ENCODE results near the gene IFNA7. TPM values are rescaled to one million over a fixed set of nuclear protein-coding genes. Genes with fewer than 3 reads are reported as not detected.
A peak's percentile ranks its signal among the peaks of the same experiment; 100 is the strongest.
"Not testable (repeated sequence)": the region's sequence is repeated elsewhere in the genome, so short reads cannot be mapped to it uniquely, and the experiment has no call there.

IFNA7 gene
- total and polyA plus RNA-seq, 7 experiments from 2014 or later: not detected

DNA sequence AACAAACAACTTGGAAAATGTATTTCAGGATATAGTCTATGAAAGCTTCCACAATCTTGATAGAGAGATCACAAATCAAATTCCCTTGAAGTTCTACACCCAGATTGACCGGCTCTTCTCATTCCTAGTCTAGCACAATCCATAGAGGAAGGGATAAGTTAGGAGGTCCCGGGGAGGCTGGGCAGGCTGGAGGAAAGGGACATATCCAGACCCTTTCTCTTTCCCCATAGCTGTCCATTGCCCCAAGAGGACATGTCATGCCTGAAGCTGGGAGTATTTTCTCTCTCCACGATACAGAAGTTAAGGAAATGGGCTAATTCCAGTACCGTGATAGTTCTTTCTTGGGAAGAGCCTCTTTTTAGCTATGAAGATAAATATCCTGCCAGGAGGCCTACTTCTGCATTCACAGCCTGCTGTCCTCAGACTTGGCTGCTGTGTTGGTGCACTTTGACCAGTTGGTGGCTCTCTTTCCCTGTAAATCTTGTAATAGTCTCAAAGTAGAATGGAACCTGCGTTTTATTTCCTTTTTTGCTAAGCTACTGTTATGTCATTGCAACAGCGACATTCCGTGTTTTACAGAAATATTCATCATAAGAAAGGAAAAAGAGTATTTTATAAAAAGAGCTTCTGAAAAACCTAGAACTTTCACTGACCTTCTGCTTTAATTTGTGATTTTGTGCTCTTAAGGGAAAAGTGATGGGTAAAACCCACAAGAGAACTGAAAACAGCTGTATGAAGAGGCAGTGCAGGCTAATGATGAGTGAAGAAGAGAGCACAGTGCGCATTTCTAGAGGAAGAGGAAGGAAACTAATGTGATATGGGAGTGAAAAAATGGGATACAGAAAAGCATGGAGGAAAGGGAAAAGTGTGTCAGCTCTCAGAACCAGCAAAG, 33.7 kb upstream of the IFNA7 start:
- POLR2A ChIA-PET: interaction anchor here (0.6 kb wide), 1 partner anchor 174 kb away, joined by 5 read pairs; no protein-coding TSS in a partner anchor

DNA sequence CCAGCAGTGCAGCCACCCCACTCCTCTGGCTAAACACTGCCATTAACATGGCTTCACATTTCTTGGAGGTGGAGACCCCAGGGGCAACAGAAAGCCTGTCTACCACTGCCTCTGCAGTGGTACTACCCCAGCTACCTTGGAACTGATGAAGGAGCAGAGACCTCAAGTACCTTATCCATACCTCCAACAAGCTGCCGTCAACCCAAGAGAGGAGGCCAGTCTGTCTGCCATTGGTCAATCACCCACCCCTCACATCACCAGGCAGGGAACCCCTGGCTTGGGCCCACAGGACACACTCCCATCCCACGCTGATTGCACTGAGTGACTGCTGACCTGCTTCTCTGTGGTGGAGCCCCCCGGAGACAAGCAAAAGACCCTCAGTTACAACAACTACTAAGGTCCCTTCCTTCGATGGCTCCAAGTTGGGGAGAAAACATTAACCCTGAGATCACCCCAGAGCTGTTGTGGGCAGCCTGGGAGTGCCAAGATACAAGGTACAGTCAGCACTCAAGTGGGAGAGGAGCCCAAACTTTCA, 32.2 kb upstream of the IFNA7 start:
- Histone ChIP-seq H3K4me1 (ENCODE audit: control insufficient read depth in 2 of 2, insufficient read depth in 2 of 2, low read length in 2 of 2) (peaks cover 0 to 5% of the 10 kb centered on the region in 2 donors), H3K36me3 (ENCODE audit: control insufficient read depth in 2 of 3, insufficient read depth in 3 of 3, low read length in 3 of 3) (no peaks in the 10 kb centered on the region), H3K27ac (ENCODE audit: low read depth, low read length) (no peak overlapping the region), H3K4me3 (ENCODE audit: low read length) (no peak overlapping the region), H3K9me3 (ENCODE audit: control insufficient read depth in 2 of 3, low read length in 3 of 3) (no peaks in the 10 kb centered on the region), H3K27me3 (ENCODE audit: control insufficient read depth in 2 of 2, insufficient read depth in 2 of 2, low read length in 2 of 2) (peaks cover 0 to 2% of the 10 kb centered on the region in 2 donors)
- Mint-ChIP-seq H3K27ac (no peak overlapping the region), H3K27me3 (peaks cover 0 to 25% (median 4%) of the 10 kb centered on the region in 5 donors), H3K4me1 (peaks cover 4 to 19% (median 12%) of the 10 kb centered on the region in 7 donors), H3K9me3 (no peaks in the 10 kb centered on the region), H3K4me3 (no peak overlapping the region), H3K36me3 (no peaks in the 10 kb centered on the region)
- CTCF ChIA-PET: no interaction called here
- intact Hi-C loops (cut with micrococcal nuclease): loop anchor here in 1 of 2 donors (10.0 kb wide), 1 partner anchor 801 kb away; no protein-coding TSS in a partner anchor
- POLR2A ChIA-PET: no interaction called here
- DNase-seq (no peak), ATAC-seq (no peak)

More for the DNA sequence above, 33.7 kb upstream of the IFNA7 start:
- CTCF ChIA-PET: interaction anchor here (0.8 to 1.9 kb wide), 8 partner anchors 16 to 553 kb away, joined by 3 to 10 read pairs (median 4); no protein-coding TSS in a partner anchor
- not testable (repeated sequence) for H3K9me3 Mint-ChIP-seq; H3K4me3 ChIP-seq (ENCODE audit: low read length); H3K36me3 ChIP-seq (ENCODE audit: control insufficient read depth in 2 of 3, insufficient read depth in 3 of 3, low read length in 3 of 3); H3K4me1 ChIP-seq (ENCODE audit: control insufficient read depth in 2 of 2, insufficient read depth in 2 of 2, low read length in 2 of 2); H3K27ac ChIP-seq (ENCODE audit: low read depth, low read length); H3K27me3 ChIP-seq (ENCODE audit: control insufficient read depth in 2 of 2, insufficient read depth in 2 of 2, low read length in 2 of 2); H3K9me3 ChIP-seq (ENCODE audit: control insufficient read depth in 2 of 3, low read length in 3 of 3); H3K36me3 Mint-ChIP-seq
- ATAC-seq (peak; percentile 85), DNase-seq (peak in 7 of 9 donors; percentile 11 to 50 (median 34))
- H3K4me1 Mint-ChIP-seq: peaks cover 4 to 19% (median 12%) of the 10 kb centered on the region in 7 donors
- peaks cover 0 to 31% (median 5%) of the 10 kb centered on the region in 5 donors for H3K27me3 Mint-ChIP-seq
- intact Hi-C loops (cut with micrococcal nuclease): loop anchor here (1.0 to 10.0 kb wide), 7 partner anchors 92 to 1217 kb away; no protein-coding TSS in a partner anchor
- peak overlapping the region in 9 of 10 donors; percentile 19 to 78 (median 60) for H3K4me3 Mint-ChIP-seq
- H3K27ac Mint-ChIP-seq: peak overlapping the region in 3 of 9 donors; percentile 7 to 81 (median 79)

DNA sequence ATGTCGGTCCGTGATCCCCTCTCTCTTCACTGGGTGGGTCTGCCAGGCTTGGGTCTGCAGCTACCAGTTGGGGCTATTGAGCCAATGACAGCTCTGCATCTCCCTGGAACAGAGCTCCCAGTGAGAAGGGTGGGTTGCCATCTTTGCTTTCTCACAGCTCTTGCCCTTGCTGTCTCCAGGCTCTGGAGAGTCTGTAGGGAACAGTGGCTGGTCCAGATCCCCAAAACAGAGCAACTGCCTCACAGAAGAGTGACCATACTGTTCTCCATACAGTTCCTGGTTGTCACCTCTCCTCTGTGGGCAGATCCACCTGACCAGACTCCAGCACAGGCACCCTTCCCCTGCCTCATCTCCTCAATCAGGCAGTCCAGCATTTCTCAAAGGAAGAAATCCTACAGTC, 31.3 kb upstream of the IFNA7 start:
- no peak overlapping the region for H3K4me3 Mint-ChIP-seq
- H3K36me3 ChIP-seq (ENCODE audit: control insufficient read depth in 2 of 3, insufficient read depth in 3 of 3, low read length in 3 of 3): no peaks in the 10 kb centered on the region
- ATAC-seq (no peak), DNase-seq (no peak)
- CTCF ChIA-PET: no interaction called here
- no peak overlapping the region for H3K27ac Mint-ChIP-seq
- intact Hi-C loops (cut with micrococcal nuclease): loop anchor here in 1 of 2 donors (10.0 kb wide), 1 partner anchor 802 kb away; no protein-coding TSS in a partner anchor
- peaks cover 4 to 19% (median 12%) of the 10 kb centered on the region in 7 donors for H3K4me1 Mint-ChIP-seq
- H3K27me3 Mint-ChIP-seq: peaks cover 0 to 21% (median 1%) of the 10 kb centered on the region in 5 donors
- POLR2A ChIA-PET: no interaction called here
- no peaks in the 10 kb centered on the region for H3K9me3 ChIP-seq (ENCODE audit: control insufficient read depth in 2 of 3, low read length in 3 of 3)
- H3K27ac ChIP-seq (ENCODE audit: low read depth, low read length): no peak overlapping the region
- peaks cover 0 to 5% of the 10 kb centered on the region in 2 donors for H3K4me1 ChIP-seq (ENCODE audit: control insufficient read depth in 2 of 2, insufficient read depth in 2 of 2, low read length in 2 of 2)
- H3K9me3 Mint-ChIP-seq: no peaks in the 10 kb centered on the region
- H3K27me3 ChIP-seq (ENCODE audit: control insufficient read depth in 2 of 2, insufficient read depth in 2 of 2, low read length in 2 of 2): no peaks in the 10 kb centered on the region
- no peak overlapping the region for H3K4me3 ChIP-seq (ENCODE audit: low read length)
- H3K36me3 Mint-ChIP-seq: no peaks in the 10 kb centered on the region

DNA sequence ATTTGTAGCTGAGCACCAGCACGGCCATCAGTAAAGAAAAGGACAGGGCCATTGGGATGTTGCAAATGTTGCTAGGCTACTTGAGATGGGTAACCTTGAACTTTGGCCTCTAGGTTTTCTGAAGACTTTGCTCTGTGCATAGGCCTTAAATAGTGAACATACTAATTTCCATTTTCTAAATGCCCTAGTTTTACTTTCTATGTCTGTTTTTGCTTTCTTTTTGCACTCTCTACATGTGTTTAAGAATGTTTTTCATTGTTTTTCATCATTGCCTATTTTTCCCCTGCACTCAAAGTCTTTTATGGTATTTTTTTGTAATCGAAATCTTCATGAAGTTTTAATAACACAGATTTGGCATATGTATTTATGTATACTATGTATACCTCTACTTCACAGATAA, 26.1 kb upstream of the IFNA7 start, which contains the start of gene IFNA17:
Gene IFNA17, minus strand, starts transcription at position 101 of the 400 bp plus-strand sequence. Its CDS starts 49 bp downstream, at position 52.
- Histone ChIP-seq H3K27ac (ENCODE audit: low read depth, low read length) (no peak within 1 kb of the TSS), H3K36me3 (ENCODE audit: control insufficient read depth in 2 of 3, insufficient read depth in 3 of 3, low read length in 3 of 3) (no peaks in the 10 kb centered on the region), H3K9me3 (ENCODE audit: control insufficient read depth in 2 of 3, low read length in 3 of 3) (no peaks in the 10 kb centered on the region), H3K4me1 (ENCODE audit: control insufficient read depth in 2 of 2, insufficient read depth in 2 of 2, low read length in 2 of 2) (no peaks in the 10 kb centered on the region), H3K4me3 (ENCODE audit: low read length) (no peak within 1 kb of the TSS), H3K27me3 (ENCODE audit: control insufficient read depth in 2 of 2, insufficient read depth in 2 of 2, low read length in 2 of 2) (no peaks in the 10 kb centered on the region)
- H3K4me3 Mint-ChIP-seq: no peak within 1 kb of the TSS
- DNase-seq (no peak), ATAC-seq (no peak)
- H3K36me3 Mint-ChIP-seq: no peaks in the 10 kb centered on the region
- H3K4me1 Mint-ChIP-seq: no peaks in the 10 kb centered on the region
- no peak within 1 kb of the TSS for H3K27ac Mint-ChIP-seq
- POLR2A ChIA-PET: no interaction called here
- intact Hi-C loops (cut with micrococcal nuclease): no loop called here
- no peaks in the 10 kb centered on the region for H3K9me3 Mint-ChIP-seq
- peaks cover 0 to 21% (median 11%) of the 10 kb centered on the region in 5 donors for H3K27me3 Mint-ChIP-seq
- CTCF ChIA-PET: interaction anchor here (0.7 kb wide), 1 partner anchor 97 kb away, joined by 4 read pairs; no protein-coding TSS in a partner anchor

DNA sequence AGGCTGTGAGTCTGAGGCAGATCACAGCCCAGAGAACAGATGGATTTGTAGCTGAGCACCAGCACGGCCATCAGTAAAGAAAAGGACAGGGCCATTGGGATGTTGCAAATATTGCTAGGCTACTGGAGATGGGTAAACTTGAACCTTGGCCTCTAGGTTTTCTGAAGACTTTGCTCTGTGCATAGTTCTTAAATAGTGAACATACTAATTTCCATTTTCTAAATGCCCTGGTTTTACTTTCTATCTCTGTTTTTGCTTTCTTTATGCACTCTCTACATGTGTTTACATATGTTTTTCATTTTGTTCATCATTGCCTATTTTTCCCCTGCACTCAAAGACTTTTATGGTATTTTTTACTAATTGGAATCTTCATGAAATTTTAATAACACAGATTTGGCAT, 15.2 kb upstream of the IFNA7 start, which contains the start of gene IFNA16:
Gene IFNA16, minus strand, starts transcription at position 101 of the 400 bp plus-strand sequence. Its CDS starts 6 bp downstream, at position 95.
- DNase-seq; CTCF ChIA-PET; H3K27me3 ChIP-seq (ENCODE audit: control insufficient read depth in 2 of 2, insufficient read depth in 2 of 2, low read length in 2 of 2); H3K4me1 ChIP-seq (ENCODE audit: control insufficient read depth in 2 of 2, insufficient read depth in 2 of 2, low read length in 2 of 2); H3K27ac ChIP-seq (ENCODE audit: low read depth, low read length); H3K36me3 ChIP-seq (ENCODE audit: control insufficient read depth in 2 of 3, insufficient read depth in 3 of 3, low read length in 3 of 3); POLR2A ChIA-PET; H3K9me3 ChIP-seq (ENCODE audit: control insufficient read depth in 2 of 3, low read length in 3 of 3); H3K36me3 Mint-ChIP-seq; H3K4me1 Mint-ChIP-seq; ATAC-seq; intact Hi-C loops (cut with micrococcal nuclease); H3K27ac Mint-ChIP-seq; H3K4me3 Mint-ChIP-seq; H3K9me3 Mint-ChIP-seq; H3K4me3 ChIP-seq (ENCODE audit: low read length): not testable (repeated sequence)
- peaks cover 33 to 60% (median 45%) of the 10 kb centered on the region in 5 donors for H3K27me3 Mint-ChIP-seq

DNA sequence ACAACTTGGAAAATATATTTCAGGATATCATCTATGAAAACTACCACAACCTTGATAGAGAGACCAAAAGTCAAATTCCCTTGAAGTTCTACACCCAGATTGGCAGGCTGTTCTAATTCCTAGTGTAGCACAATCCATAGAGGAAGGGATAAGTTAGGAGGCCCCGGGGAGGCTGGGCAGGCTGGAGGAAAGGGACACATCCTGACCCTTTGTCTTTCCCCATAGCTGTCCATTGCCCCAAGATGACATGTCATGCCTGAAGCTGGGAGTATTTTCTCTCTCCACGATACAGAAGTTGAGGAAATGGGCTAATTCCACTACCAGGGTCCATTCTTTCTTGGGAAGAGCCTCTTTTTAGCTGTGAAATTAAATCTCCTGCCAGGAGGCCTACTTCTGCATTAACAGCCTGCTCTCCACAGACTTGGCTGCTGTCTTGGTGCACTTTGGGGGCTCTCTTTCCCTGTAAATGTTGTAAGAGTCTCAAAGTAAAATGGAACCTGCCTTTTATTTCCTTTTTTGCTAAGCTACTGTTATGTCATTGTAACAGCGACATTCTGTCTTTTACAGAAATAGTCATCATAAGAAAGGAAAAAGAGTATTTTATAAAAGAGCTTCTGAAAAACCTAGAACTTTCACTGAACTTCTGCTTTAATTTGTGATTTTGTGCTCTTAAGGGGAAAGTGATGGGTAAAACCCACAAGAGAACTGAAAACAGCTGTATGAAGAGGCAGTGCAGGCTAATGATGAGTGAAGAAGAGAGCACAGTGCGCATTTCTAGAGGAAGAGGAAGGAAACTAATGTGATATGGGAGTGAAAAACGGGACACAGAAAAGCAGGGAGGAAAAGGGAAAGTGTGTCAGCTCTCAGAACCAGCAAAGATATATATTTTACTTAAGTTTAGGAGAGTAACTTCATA, 11.7 kb upstream of the IFNA7 start:
- H3K4me3 ChIP-seq (ENCODE audit: low read length); H3K9me3 ChIP-seq (ENCODE audit: control insufficient read depth in 2 of 3, low read length in 3 of 3); H3K27me3 ChIP-seq (ENCODE audit: control insufficient read depth in 2 of 2, insufficient read depth in 2 of 2, low read length in 2 of 2); POLR2A ChIA-PET; H3K4me1 ChIP-seq (ENCODE audit: control insufficient read depth in 2 of 2, insufficient read depth in 2 of 2, low read length in 2 of 2); H3K4me1 Mint-ChIP-seq; H3K9me3 Mint-ChIP-seq; H3K27ac ChIP-seq (ENCODE audit: low read depth, low read length); H3K36me3 Mint-ChIP-seq; H3K36me3 ChIP-seq (ENCODE audit: control insufficient read depth in 2 of 3, insufficient read depth in 3 of 3, low read length in 3 of 3): not testable (repeated sequence)
- H3K27ac Mint-ChIP-seq: peak overlapping the region in 2 of 9 donors; percentile 13 to 66
- CTCF ChIA-PET: interaction anchor here (0.6 to 0.8 kb wide), 4 partner anchors 18 to 575 kb away, joined by 3 to 4 read pairs (median 3); no protein-coding TSS in a partner anchor
- H3K4me3 Mint-ChIP-seq: peak overlapping the region in 7 of 10 donors; percentile 35 to 66 (median 58)
- H3K27me3 Mint-ChIP-seq: peaks cover 6 to 38% (median 19%) of the 10 kb centered on the region in 5 donors
- ATAC-seq (peak; percentile 51), DNase-seq (peak in 2 of 9 donors; percentile 9 to 28)
- intact Hi-C loops (cut with micrococcal nuclease): loop anchor here in 1 of 2 donors (1.0 kb wide), 1 partner anchor 576 kb away; no protein-coding TSS in a partner anchor
